ENCODE results near the gene ZNF407.
A peak's percentile ranks its signal among the peaks of the same experiment; 100 is the strongest.

Gene ZNF407

GRCh38 chr18:74832381-74832780, 234.7 kb downstream of the ZNF407 start:
- DNase-seq (ENCODE audit: low spot score), result no peak

- no peak for DNase-seq (ENCODE audit: low spot score)
These were observed 235.3 kb downstream of the ZNF407 start for GRCh38 chr18:74832999-74833398.

GRCh38 chr18:74834424-74835309, 237.0 kb downstream of the ZNF407 start:
- no peak for DNase-seq (ENCODE audit: low spot score)

- DNase-seq (ENCODE audit: low spot score), result peak; percentile 25
These were observed 238.8 kb downstream of the ZNF407 start for GRCh38 chr18:74836296-74837139.

GRCh38 chr18:74840492-74841167, 243.0 kb downstream of the ZNF407 start:
- DNase-seq (ENCODE audit: low spot score), result peak; percentile 52

GRCh38 chr18:74841248-74841647, 243.6 kb downstream of the ZNF407 start:
- DNase-seq (ENCODE audit: low spot score), result no peak

- no peak for DNase-seq (ENCODE audit: low spot score)
These were observed 251.6 kb downstream of the ZNF407 start for GRCh38 chr18:74849301-74849700.

GRCh38 chr18:74856434-74856833, 258.8 kb downstream of the ZNF407 start:
- DNase-seq (ENCODE audit: low spot score), result no peak

- DNase-seq (ENCODE audit: low spot score), result no peak
These were observed 259.3 kb downstream of the ZNF407 start for GRCh38 chr18:74856928-74857327.

GRCh38 chr18:74857901-74858300, 260.2 kb downstream of the ZNF407 start:
- no peak for DNase-seq (ENCODE audit: low spot score)

- DNase-seq (ENCODE audit: low spot score), result no peak
These were observed 263.5 kb downstream of the ZNF407 start for GRCh38 chr18:74861154-74861553.

- no peak for DNase-seq (ENCODE audit: low spot score)
These were observed 264.4 kb downstream of the ZNF407 start for GRCh38 chr18:74862094-74862493.

- DNase-seq (ENCODE audit: low spot score), result no peak
These were observed 268.9 kb downstream of the ZNF407 start for GRCh38 chr18:74866577-74866976.

GRCh38 chr18:74868461-74868860, 270.8 kb downstream of the ZNF407 start:
- DNase-seq (ENCODE audit: low spot score), result no peak

- no peak for DNase-seq (ENCODE audit: low spot score)
These were observed 272.5 kb downstream of the ZNF407 start for GRCh38 chr18:74869904-74870863.

- DNase-seq (ENCODE audit: low spot score), result no peak
These were observed 273.3 kb downstream of the ZNF407 start for GRCh38 chr18:74870950-74871349.

- no peak for DNase-seq (ENCODE audit: low spot score)
These were observed 276.0 kb downstream of the ZNF407 start for GRCh38 chr18:74873629-74874028.

GRCh38 chr18:74874351-74874750, 276.7 kb downstream of the ZNF407 start:
- DNase-seq (ENCODE audit: low spot score), result no peak

- no peak for DNase-seq (ENCODE audit: low spot score)
These were observed 279.1 kb downstream of the ZNF407 start for GRCh38 chr18:74876630-74877243.

GRCh38 chr18:74878267-74878666, 280.6 kb downstream of the ZNF407 start:
- no peak for DNase-seq (ENCODE audit: low spot score)

All from AG20443 (cell line).